GM12875 (cell line): ENCODE results near the gene MAMLD1.

Source experiments
- H3K4me3 ChIP-seq: one replicate; pipeline ENCODE4 v1.5.1; 2011; ENCODE audit warnings: low read depth, low read length, control low read depth
- TF ChIP-seq, protein P1 (sequence below): IDR thresholded peaks from 2 replicates; pipeline ENCODE4 v1.5.1; 2011; ENCODE audit warnings: low read depth, mild to moderate bottlenecking, control low read depth, inconsistent platforms, low read length, moderate library complexity, borderline replicate concordance; ENCODE audit not compliant: insufficient read depth

The MAMLD1 gene

DNA sequence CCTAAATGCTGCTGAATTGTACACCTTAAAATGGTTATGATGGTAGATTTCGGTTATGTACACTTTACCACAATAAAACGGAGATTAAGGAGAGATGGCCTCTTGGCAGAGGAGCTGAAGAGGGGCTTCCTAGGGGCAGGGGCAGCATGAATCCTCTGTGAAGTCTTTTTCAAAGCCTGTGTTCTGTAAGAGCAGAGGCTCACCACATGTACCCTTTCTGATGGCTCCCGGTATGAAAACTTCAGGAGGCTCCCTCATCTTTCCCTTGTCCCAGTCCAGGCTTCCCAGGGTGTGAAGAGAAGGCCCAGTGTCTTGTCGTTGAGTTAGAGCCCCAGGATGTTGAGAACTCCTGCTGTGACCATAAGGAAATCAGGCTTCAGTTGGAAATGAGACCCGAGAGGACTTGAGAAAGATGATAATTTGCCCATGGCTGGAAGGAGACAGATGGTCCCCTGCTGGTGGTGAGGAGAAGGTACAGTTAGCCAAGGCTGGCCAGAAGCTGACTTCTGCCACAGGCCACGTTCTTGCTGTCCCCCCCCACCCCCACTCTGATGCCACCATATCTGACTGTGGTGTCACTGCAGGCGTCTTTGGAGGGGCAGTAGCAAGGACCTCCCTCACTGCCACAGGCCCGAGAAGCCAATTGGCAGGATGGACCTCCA lies 173.5 kb downstream of the MAMLD1 start:
- TF ChIP-seq, protein P1, sequence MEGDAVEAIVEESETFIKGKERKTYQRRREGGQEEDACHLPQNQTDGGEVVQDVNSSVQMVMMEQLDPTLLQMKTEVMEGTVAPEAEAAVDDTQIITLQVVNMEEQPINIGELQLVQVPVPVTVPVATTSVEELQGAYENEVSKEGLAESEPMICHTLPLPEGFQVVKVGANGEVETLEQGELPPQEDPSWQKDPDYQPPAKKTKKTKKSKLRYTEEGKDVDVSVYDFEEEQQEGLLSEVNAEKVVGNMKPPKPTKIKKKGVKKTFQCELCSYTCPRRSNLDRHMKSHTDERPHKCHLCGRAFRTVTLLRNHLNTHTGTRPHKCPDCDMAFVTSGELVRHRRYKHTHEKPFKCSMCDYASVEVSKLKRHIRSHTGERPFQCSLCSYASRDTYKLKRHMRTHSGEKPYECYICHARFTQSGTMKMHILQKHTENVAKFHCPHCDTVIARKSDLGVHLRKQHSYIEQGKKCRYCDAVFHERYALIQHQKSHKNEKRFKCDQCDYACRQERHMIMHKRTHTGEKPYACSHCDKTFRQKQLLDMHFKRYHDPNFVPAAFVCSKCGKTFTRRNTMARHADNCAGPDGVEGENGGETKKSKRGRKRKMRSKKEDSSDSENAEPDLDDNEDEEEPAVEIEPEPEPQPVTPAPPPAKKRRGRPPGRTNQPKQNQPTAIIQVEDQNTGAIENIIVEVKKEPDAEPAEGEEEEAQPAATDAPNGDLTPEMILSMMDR: peak; percentile 21; the same call in 1 of the 2 replicates
- H3K4me3 ChIP-seq: no peak overlapping the region

DNA sequence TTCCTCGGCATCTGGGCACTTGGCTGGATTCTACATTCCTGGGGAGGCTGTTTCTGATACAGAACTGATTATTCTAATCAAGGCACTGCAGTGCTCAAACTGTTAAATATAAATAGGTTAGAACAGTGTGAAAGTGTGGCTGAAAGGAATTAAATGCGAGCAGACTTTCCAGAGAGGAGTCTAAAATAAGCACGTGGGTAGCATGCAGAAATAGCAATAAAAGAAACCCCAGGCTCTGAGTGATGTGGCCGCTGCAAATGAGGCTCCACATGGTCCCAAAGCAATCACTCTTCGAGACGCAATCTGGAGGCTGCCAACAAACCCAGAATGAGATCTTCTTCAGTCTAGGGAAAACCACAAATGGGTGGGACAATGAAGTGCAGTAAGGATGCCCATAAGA lies 174.7 kb downstream of the MAMLD1 start:
- TF ChIP-seq, protein P1: no peak
- H3K4me3 ChIP-seq: no peak overlapping the region

DNA sequence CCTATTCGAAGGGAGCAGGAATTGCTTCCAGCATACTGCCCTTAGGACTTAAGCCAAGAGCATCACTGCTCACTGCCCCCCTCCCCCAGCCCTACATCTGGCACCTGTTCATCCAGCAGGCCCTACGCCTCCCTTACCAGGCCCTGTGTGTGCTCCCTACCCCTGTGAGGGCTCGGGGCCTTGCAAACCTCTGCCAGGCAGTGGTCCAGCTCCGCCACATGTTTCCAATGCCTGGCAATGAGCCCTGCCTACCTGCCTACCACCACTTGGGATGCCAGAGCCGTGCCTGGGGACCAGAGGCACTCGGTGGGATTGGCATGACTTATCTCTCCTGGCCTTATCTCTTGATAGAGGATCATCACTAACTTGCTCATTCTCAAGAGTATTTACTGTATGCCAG lies 177.8 kb downstream of the MAMLD1 start:
- TF ChIP-seq, protein P1: no peak
- no peak overlapping the region for H3K4me3 ChIP-seq

GRCh38 chrX:150542846-150543229 lies 179.7 kb downstream of the MAMLD1 start:
- H3K4me3 ChIP-seq: no peak overlapping the region
- TF ChIP-seq, protein P1: no peak

- TF ChIP-seq, protein P1: no peak
Measured at GRCh38 chrX:150543230-150544155, 180.4 kb downstream of the MAMLD1 start.

GRCh38 chrX:150544222-150544787 lies 181.2 kb downstream of the MAMLD1 start:
- H3K4me3 ChIP-seq: no peak overlapping the region
- TF ChIP-seq, protein P1: no peak

More at GRCh38 chrX:150543230-150544155, 180.4 kb downstream of the MAMLD1 start:
- no peak overlapping the region for H3K4me3 ChIP-seq
